ENCODE measurements around the gene SYT1. TPM values are rescaled to one million over a fixed set of nuclear protein-coding genes. Genes with fewer than 3 reads are reported as not detected.

Gene SYT1
- total RNA-seq, 1 experiment from 2014 or later = 80.9 TPM

GRCh38 chr12:79250186-79250585, 385.6 kb downstream of the SYT1 start:
- DNase-seq (ENCODE audit: low spot score) = no peak
- TF ChIP-seq EZH2 (IDR thresholded peaks at IDR 0.05; ENCODE audit: borderline replicate concordance, low read depth, low read length, poor library complexity, severe bottlenecking) = no peak
- TF ChIP-seq, protein P1, sequence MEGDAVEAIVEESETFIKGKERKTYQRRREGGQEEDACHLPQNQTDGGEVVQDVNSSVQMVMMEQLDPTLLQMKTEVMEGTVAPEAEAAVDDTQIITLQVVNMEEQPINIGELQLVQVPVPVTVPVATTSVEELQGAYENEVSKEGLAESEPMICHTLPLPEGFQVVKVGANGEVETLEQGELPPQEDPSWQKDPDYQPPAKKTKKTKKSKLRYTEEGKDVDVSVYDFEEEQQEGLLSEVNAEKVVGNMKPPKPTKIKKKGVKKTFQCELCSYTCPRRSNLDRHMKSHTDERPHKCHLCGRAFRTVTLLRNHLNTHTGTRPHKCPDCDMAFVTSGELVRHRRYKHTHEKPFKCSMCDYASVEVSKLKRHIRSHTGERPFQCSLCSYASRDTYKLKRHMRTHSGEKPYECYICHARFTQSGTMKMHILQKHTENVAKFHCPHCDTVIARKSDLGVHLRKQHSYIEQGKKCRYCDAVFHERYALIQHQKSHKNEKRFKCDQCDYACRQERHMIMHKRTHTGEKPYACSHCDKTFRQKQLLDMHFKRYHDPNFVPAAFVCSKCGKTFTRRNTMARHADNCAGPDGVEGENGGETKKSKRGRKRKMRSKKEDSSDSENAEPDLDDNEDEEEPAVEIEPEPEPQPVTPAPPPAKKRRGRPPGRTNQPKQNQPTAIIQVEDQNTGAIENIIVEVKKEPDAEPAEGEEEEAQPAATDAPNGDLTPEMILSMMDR (conservative IDR thresholded peaks at IDR 0.05; ENCODE audit: low read depth, low read length) = no peak
- H3K4me1 ChIP-seq (ENCODE audit: insufficient read depth, low read length, poor library complexity, severe bottlenecking) = peaks cover 9% of the 10 kb centered on the region
- H3K27ac ChIP-seq (ENCODE audit: low read depth, low read length, poor library complexity, severe bottlenecking) = no peak overlapping the region
- H3K9me3 ChIP-seq (ENCODE audit: low read depth, low read length, poor library complexity, severe bottlenecking) = no peaks in the 10 kb centered on the region
- ChIA-PET POLR2A (ENCODE audit: low non-redundant PET) (no interaction called here), CTCF (no interaction called here)
- H3K4me3 ChIP-seq (ENCODE audit: low read depth, low read length, poor library complexity, severe bottlenecking) = no peak overlapping the region
- no peaks in the 10 kb centered on the region for H3K27me3 ChIP-seq (replicated peaks; ENCODE audit: insufficient read depth, low read depth, low read length, poor library complexity)
- H3K36me3 ChIP-seq (ENCODE audit: insufficient read depth, low read length, poor library complexity, severe bottlenecking) = peaks cover 3% of the 10 kb centered on the region
- intact Hi-C loops (cut with micrococcal nuclease; ENCODE audit: unreplicated experiment) = no loop called here
- no TSS peak for BruUV-seq (replicated peaks)

DNA sequence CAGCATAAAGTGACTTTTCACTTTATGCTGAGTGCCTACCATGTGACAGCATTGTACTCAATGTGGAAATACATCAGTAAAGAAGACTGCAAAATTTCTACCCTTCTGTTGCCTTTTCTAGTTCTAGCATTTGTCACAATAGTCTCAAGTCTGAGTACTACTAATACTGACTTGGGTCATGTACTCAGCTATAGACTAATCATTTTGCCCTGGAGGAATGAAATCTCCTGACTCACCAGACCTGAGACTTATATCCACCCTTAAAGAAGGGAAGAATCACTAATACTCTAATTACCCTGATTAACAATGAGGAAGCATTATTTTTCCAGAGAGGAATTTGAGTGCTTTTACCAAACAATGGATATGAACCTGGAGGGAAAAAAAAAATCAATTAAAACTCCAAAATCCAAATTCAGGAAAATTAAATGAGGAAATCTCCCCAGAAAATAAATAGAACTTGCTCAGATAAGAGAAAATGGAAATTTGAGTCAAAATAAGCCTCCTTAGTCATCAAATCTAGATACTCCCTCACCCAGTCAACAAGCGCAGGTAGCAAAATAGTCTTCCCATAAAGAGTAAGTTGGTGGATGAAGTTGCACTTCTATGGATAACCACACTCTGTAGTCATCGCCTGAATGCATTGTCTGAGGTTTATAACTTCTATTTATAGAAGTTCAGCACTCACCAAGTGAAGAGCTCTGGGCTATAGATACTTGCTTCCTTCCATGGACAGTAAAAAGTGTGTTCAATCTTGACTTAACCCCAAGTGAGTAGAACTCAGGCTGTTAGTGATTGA, 386.6 kb downstream of the SYT1 start:
- H3K27me3 ChIP-seq (replicated peaks; ENCODE audit: insufficient read depth, low read depth, low read length, poor library complexity) = no peaks in the 10 kb centered on the region
- POLR2A ChIA-PET (ENCODE audit: low non-redundant PET) = no interaction called here
- no TSS peak for BruUV-seq (replicated peaks)
- CTCF ChIA-PET = no interaction called here
- DNase-seq (ENCODE audit: low spot score) = no peak
- H3K4me1 ChIP-seq (ENCODE audit: insufficient read depth, low read length, poor library complexity, severe bottlenecking) = peaks cover 15% of the 10 kb centered on the region
- peaks cover 3% of the 10 kb centered on the region for H3K36me3 ChIP-seq (ENCODE audit: insufficient read depth, low read length, poor library complexity, severe bottlenecking)
- no peaks in the 10 kb centered on the region for H3K9me3 ChIP-seq (ENCODE audit: low read depth, low read length, poor library complexity, severe bottlenecking)
- intact Hi-C loops (cut with micrococcal nuclease; ENCODE audit: unreplicated experiment) = no loop called here
- H3K4me3 ChIP-seq (ENCODE audit: low read depth, low read length, poor library complexity, severe bottlenecking) = no peak overlapping the region
- TF ChIP-seq EZH2 (IDR thresholded peaks at IDR 0.05; ENCODE audit: borderline replicate concordance, low read depth, low read length, poor library complexity, severe bottlenecking) = no peak
- TF ChIP-seq, protein P1 (conservative IDR thresholded peaks at IDR 0.05; ENCODE audit: low read depth, low read length) = no peak
- no peak overlapping the region for H3K27ac ChIP-seq (ENCODE audit: low read depth, low read length, poor library complexity, severe bottlenecking)

DNA sequence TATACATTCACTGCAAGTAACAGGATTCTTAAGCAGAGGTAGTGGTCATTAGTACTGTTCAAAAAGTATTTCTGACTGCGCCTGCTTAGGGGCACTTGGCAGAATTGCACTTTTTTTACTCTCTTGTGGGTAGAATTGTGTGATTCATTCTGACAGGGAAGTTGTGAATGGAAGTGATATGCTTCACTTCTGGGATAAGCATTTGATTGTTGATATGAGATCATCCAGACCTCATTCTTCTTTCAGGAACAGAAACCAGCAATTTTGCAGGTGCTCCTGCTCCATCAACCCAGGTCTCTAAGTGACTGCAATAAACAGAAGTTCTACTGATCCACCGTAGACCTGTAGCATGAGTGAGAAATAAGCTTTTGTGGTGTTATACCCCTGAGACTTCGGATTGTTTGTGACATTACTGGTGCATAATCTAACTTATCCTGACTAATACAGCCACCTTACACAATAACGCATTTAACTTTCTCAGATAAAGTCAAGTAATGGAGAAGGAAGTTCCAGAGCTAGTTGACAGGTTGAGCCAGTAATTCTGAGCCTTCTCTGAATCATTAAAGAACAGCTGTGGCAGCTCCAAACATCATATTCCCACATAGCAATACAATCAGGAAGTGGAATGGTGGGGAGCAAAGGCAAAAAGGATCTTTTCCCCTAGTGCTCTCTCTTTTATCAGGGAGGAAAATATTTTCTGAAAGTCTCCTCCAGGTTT, 387.9 kb downstream of the SYT1 start:
- H3K4me3 ChIP-seq (ENCODE audit: low read depth, low read length, poor library complexity, severe bottlenecking) = no peak overlapping the region
- peaks cover 15% of the 10 kb centered on the region for H3K4me1 ChIP-seq (ENCODE audit: insufficient read depth, low read length, poor library complexity, severe bottlenecking)
- no peaks in the 10 kb centered on the region for H3K27me3 ChIP-seq (replicated peaks; ENCODE audit: insufficient read depth, low read depth, low read length, poor library complexity)
- H3K27ac ChIP-seq (ENCODE audit: low read depth, low read length, poor library complexity, severe bottlenecking) = no peak overlapping the region
- CTCF ChIA-PET = no interaction called here
- POLR2A ChIA-PET (ENCODE audit: low non-redundant PET) = no interaction called here
- TF ChIP-seq, protein P1 (conservative IDR thresholded peaks at IDR 0.05; ENCODE audit: low read depth, low read length) = no peak
- no peak for TF ChIP-seq EZH2 (IDR thresholded peaks at IDR 0.05; ENCODE audit: borderline replicate concordance, low read depth, low read length, poor library complexity, severe bottlenecking)
- no TSS peak for BruUV-seq (replicated peaks)
- intact Hi-C loops (cut with micrococcal nuclease; ENCODE audit: unreplicated experiment) = no loop called here
- DNase-seq (ENCODE audit: low spot score) = no peak
- H3K9me3 ChIP-seq (ENCODE audit: low read depth, low read length, poor library complexity, severe bottlenecking) = no peaks in the 10 kb centered on the region
- peaks cover 3% of the 10 kb centered on the region for H3K36me3 ChIP-seq (ENCODE audit: insufficient read depth, low read length, poor library complexity, severe bottlenecking)

All from A673 (cell line).